Liver (tissue), 3 donors: ENCODE data around the gene PRDX6.

Source experiments
- CTCF ChIP-seq: fragments of 150-350 bp; IDR thresholded peaks from 2 replicates; pipeline ENCODE4 v1.5.1; 2017; ENCODE audit warnings: improper control_type of control experiment, low read depth, low read length; ENCODE audit not compliant: missing input control
- MAX ChIP-seq: IDR thresholded peaks from 2 replicates; pipeline ENCODE4 v1.6.1; 2016; ENCODE audit warnings: antibody characterized with exemption
- RAD21 ChIP-seq, 2 donors: IDR thresholded peaks; 2 replicates each; pipeline ENCODE4 v1.6.1; 2016; ENCODE audit warnings: antibody characterized with exemption in 2 of 2, mild to moderate bottlenecking in 2 of 2
- REST ChIP-seq: IDR thresholded peaks from 2 replicates; pipeline ENCODE4 v1.6.1; 2016; ENCODE audit warnings: antibody characterized with exemption, mild to moderate bottlenecking
- TAF1 ChIP-seq: conservative IDR thresholded peaks from 2 replicates; pipeline ENCODE4 v1.6.1; 2016; ENCODE audit warnings: antibody characterized with exemption, mild to moderate bottlenecking
- YY1 ChIP-seq: IDR thresholded peaks from 2 replicates; pipeline ENCODE4 v1.6.1; 2016; ENCODE audit warnings: antibody characterized with exemption, mild to moderate bottlenecking
- donor health status: healthy.
- donor health status: healthy.

GRCh38 chr1:173430677-173431303, 46.3 kb upstream of the PRDX6 start:
- no peak for TF ChIP-seq CTCF
- TF ChIP-seq REST = no peak
- TF ChIP-seq RAD21 (IDR thresholded peaks at IDR 0.05) = no peak
- TF ChIP-seq TAF1 = no peak
- TF ChIP-seq MAX = no peak
- TF ChIP-seq YY1 = no peak
